H1 (cell line): Measurements from ENCODE around the gene LCA5. TPM values are rescaled to one million over a fixed set of nuclear protein-coding genes. Genes with fewer than 3 reads are reported as not detected.

ENCODE experiments used
- CTCF ChIA-PET: fragments of 300-600 bp; sonication (Branson Sonifier 250); formaldehyde crosslinking; loops from one replicate; lab custom pipeline; 2021; ENCODE audit not compliant: partially characterized antibody; lab: Charles Lee
- POLR2A ChIA-PET: fragments of 300-600 bp; sonication (Branson Sonifier 250); formaldehyde crosslinking; loops from one replicate; lab custom pipeline; 2021; ENCODE audit warnings: inconsistent platforms; ENCODE audit not compliant: partially characterized antibody; lab: Charles Lee
- DNase-seq, 2 experiments: peaks; one replicate each; pipeline versions ENCODE4 v3.0.0 to v3.0.0-alpha.2; 2010 to 2022; ENCODE audit warnings: low spot score in 2 of 2, low read depth in 1 of 2, mixed read lengths in 1 of 2
- FAIRE-seq: peaks from 2 replicates; lab custom pipeline; 2011; peaks lifted over from hg19 to GRCh38; lab: Jason Lieb, UNC
- H2AFZ ChIP-seq: 2 replicates; pipeline ENCODE4 v1.8.1; 2012; ENCODE audit warnings: low read length, inconsistent platforms
- H2AK5ac ChIP-seq: 2 replicates; pipeline ENCODE4 v1.6.1; 2013; ENCODE audit warnings: low read depth, low read length
- H2BK120ac ChIP-seq: replicated peaks from 2 replicates; pipeline ENCODE3; 2013; ENCODE audit warnings: low read depth, low read length, inconsistent platforms
- H2BK12ac ChIP-seq: 2 replicates; pipeline ENCODE4 v1.6.1; 2013; ENCODE audit warnings: low read depth, low read length
- H2BK15ac ChIP-seq: 2 replicates; pipeline ENCODE4 v1.6.1; 2013; ENCODE audit warnings: low read length
- H2BK20ac ChIP-seq: 2 replicates; pipeline ENCODE4 v1.6.1; 2013; ENCODE audit warnings: low read length
- H2BK5ac ChIP-seq: 2 replicates; pipeline ENCODE4 v1.6.1; 2013; ENCODE audit warnings: low read depth, low read length
- H3K14ac ChIP-seq: 2 replicates; pipeline ENCODE4 v1.6.1; 2013; ENCODE audit warnings: inconsistent platforms; ENCODE audit not compliant: insufficient read length
- H3K18ac ChIP-seq: 2 replicates; pipeline ENCODE4 v1.6.1; 2013; ENCODE audit warnings: low read length; ENCODE audit errors: extremely low read depth
- H3K23ac ChIP-seq: 2 replicates; pipeline ENCODE4 v1.6.1; 2013; ENCODE audit warnings: inconsistent platforms; ENCODE audit not compliant: insufficient read length
- H3K23me2 ChIP-seq: 2 replicates; pipeline ENCODE4 v1.6.1; 2013; ENCODE audit warnings: low read depth, low read length
- H3K27ac ChIP-seq: 2 replicates; pipeline ENCODE4 v1.6.1; 2011; ENCODE audit warnings: low read depth, low read length, inconsistent platforms
- H3K27me3 ChIP-seq, 4 experiments: replicated peaks in 1 of 4; 1 replicate in 1 of 4; 2 replicates in 3 of 4; pipeline versions ENCODE4 v1.6.1 to v1.8.1; 2011 to 2013; ENCODE audit warnings: low read length in 3 of 4, mild to moderate bottlenecking in 3 of 4, inconsistent platforms in 2 of 4, mixed read lengths in 2 of 4, moderate library complexity in 1 of 4; ENCODE audit not compliant: control insufficient read depth in 3 of 4, insufficient read depth in 3 of 4; ENCODE audit errors: extremely low read depth in 1 of 4
- H3K36me3 ChIP-seq, 4 experiments: 2 replicates each; pipeline versions ENCODE4 v1.6.1 to v1.8.1; 2011 to 2013; ENCODE audit warnings: mild to moderate bottlenecking in 4 of 4, low read length in 3 of 4, moderate library complexity in 2 of 4, control low read depth in 1 of 4, inconsistent platforms in 1 of 4; ENCODE audit not compliant: insufficient read depth in 4 of 4, control insufficient read depth in 2 of 4
- H3K4ac ChIP-seq: replicated peaks from 2 replicates; pipeline ENCODE3; 2013; ENCODE audit warnings: low read length, low read depth, mixed read lengths, inconsistent platforms; ENCODE audit not compliant: insufficient read length
- H3K4me1 ChIP-seq, 4 experiments: replicated peaks in 1 of 4; 1 replicate in 1 of 4; 2 replicates in 3 of 4; pipeline versions ENCODE4 v1.6.1 to v1.8.1; 2011 to 2013; ENCODE audit warnings: low read length in 3 of 4, inconsistent platforms in 2 of 4, mixed read lengths in 1 of 4; ENCODE audit not compliant: insufficient read depth in 4 of 4, control insufficient read depth in 3 of 4
- H3K4me2 ChIP-seq, 2 experiments: 2 replicates each; pipeline versions ENCODE4 v1.6.1 to v1.8.1; 2011 to 2013; ENCODE audit warnings: low read depth in 2 of 2, low read length in 2 of 2, control low read depth in 1 of 2, inconsistent platforms in 1 of 2, mild to moderate bottlenecking in 1 of 2; ENCODE audit not compliant: insufficient read depth in 1 of 2
- H3K4me3 ChIP-seq, 4 experiments: fragments of 200-600, 300-600 bp in 1 of 4; sonication (generic), shearing (Covaris generic), sonication (Bioruptor Twin) in 1 of 4; 2 replicates each; pipeline versions ENCODE4 v1.5.1 to v1.8.1; 2011 to 2016; ENCODE audit warnings: low read length in 4 of 4, low read depth in 3 of 4, control low read depth in 2 of 4, inconsistent platforms in 2 of 4, mild to moderate bottlenecking in 2 of 4, mixed read lengths in 1 of 4, moderate library complexity in 1 of 4; ENCODE audit not compliant: insufficient read depth in 2 of 4; ENCODE audit errors: extremely low read depth in 1 of 4
- H3K56ac ChIP-seq: replicated peaks from 2 replicates; pipeline ENCODE3; 2013; ENCODE audit warnings: low read depth, mild to moderate bottlenecking, mixed read lengths, low read length, inconsistent platforms; ENCODE audit not compliant: insufficient read length
- H3K79me1 ChIP-seq: 2 replicates; pipeline ENCODE4 v1.6.1; 2013; ENCODE audit warnings: low read depth, low read length, control low read depth
- H3K79me2 ChIP-seq, 2 experiments: 2 replicates each; pipeline versions ENCODE4 v1.6.1 to v1.8.1; 2012 to 2013; ENCODE audit warnings: low read length in 2 of 2, mild to moderate bottlenecking in 2 of 2, inconsistent platforms in 1 of 2; ENCODE audit not compliant: insufficient read depth in 2 of 2, control insufficient read depth in 1 of 2
- H3K9ac ChIP-seq, 4 experiments: replicated peaks in 1 of 4; 1 replicate in 1 of 4; 2 replicates in 3 of 4; pipeline versions ENCODE4 v1.6.1 to v1.8.1; 2011 to 2013; ENCODE audit warnings: low read depth in 3 of 4, low read length in 3 of 4, control low read depth in 2 of 4, mild to moderate bottlenecking in 2 of 4, moderate library complexity in 2 of 4, inconsistent platforms in 1 of 4; ENCODE audit errors: extremely low read depth in 1 of 4
- H3K9me3 ChIP-seq, 2 experiments: 2 replicates each; pipeline versions ENCODE4 v1.6.1 to v1.8.1; 2012 to 2013; ENCODE audit warnings: mild to moderate bottlenecking in 2 of 2, moderate library complexity in 2 of 2, control low read depth in 1 of 2, inconsistent platforms in 1 of 2, low read depth in 1 of 2, low read length in 1 of 2, mixed read lengths in 1 of 2; ENCODE audit not compliant: insufficient read depth in 2 of 2
- H4K20me1 ChIP-seq, 2 experiments: replicated peaks in 1 of 2; 2 replicates each; pipeline versions ENCODE3 to v1.8.1; 2011 to 2013; ENCODE audit warnings: inconsistent platforms in 2 of 2, low read length in 2 of 2, mild to moderate bottlenecking in 1 of 2; ENCODE audit not compliant: insufficient read depth in 2 of 2, control insufficient read depth in 1 of 2
- H4K5ac ChIP-seq: 2 replicates; pipeline ENCODE4 v1.6.1; 2013; ENCODE audit warnings: low read length, low read depth, mixed read lengths, inconsistent platforms; ENCODE audit not compliant: insufficient read length
- H4K8ac ChIP-seq: 2 replicates; pipeline ENCODE4 v1.8.0; 2013; ENCODE audit warnings: mild to moderate bottlenecking, moderate library complexity, low read length, inconsistent platforms; ENCODE audit not compliant: insufficient read depth; ENCODE audit errors: extremely low read depth
- H4K91ac ChIP-seq: replicated peaks from 2 replicates; pipeline ENCODE3; 2013; ENCODE audit warnings: low read length, mixed read lengths, inconsistent platforms; ENCODE audit not compliant: insufficient read length
- BRCA1 ChIP-seq: IDR thresholded peaks from 2 replicates; pipeline ENCODE4 v1.6.1; 2012; ENCODE audit warnings: low read depth, low read length, improper control_type of control experiment
- CEBPB ChIP-seq: IDR thresholded peaks from 2 replicates; pipeline ENCODE4 v1.6.1; 2012; ENCODE audit warnings: low read depth, low read length
- KDM5A ChIP-seq: fragments of 200-600 bp; IDR thresholded peaks from 2 replicates; pipeline ENCODE4 v1.7.1; 2012; ENCODE audit warnings: mild to moderate bottlenecking, low read length, inconsistent platforms, mixed read lengths
- POLR2A ChIP-seq, 2 experiments: IDR thresholded peaks; 1 replicate in 1 of 2; 2 replicates in 1 of 2; pipeline ENCODE4 v1.6.1; 2011; ENCODE audit warnings: low read depth in 2 of 2, low read length in 2 of 2, mild to moderate bottlenecking in 2 of 2; ENCODE audit errors: control extremely low read depth in 1 of 2
- POU5F1 ChIP-seq: IDR thresholded peaks from 2 replicates; pipeline ENCODE4 v1.6.1; 2011; ENCODE audit warnings: low read depth, mild to moderate bottlenecking, low read length, moderate library complexity
- WGBS, 2 experiments: shearing (Covaris generic) in 1 of 2; methylation state at CpG; one replicate each; pipeline versions ENCODE4 v1.1.6 to v1.1.7; 2013 to 2015; ENCODE audit warnings: low lambda C conversion rate in 2 of 2, mixed read lengths in 2 of 2, inconsistent platforms in 1 of 2, low coverage in 1 of 2, missing lambda C conversion rate in 1 of 2; ENCODE audit not compliant: insufficient replicate concordance in 2 of 2, insufficient coverage in 1 of 2, insufficient read length in 1 of 2; ENCODE audit errors: extremely low coverage in 1 of 2, missing lambda C conversion rate in 1 of 2; 5-methylcytosine and 5-hydroxymethylcytosine counted together
- polyA plus RNA-seq, 7 experiments: library from polyadenylated mRNA; depleted of rRNA in 3 of 7; stranded (reverse) in 5 of 7; unstranded in 2 of 7; fragments of >200 nt in 5 of 7; fragments of 200-250 nt in 2 of 7; gene quantifications; 1 replicate in 5 of 7; 2 replicates in 1 of 7; 4 replicates in 1 of 7; pipeline versions ENCODE4 v1.2.1 to v1.2.3, GENCODE V29; 2011 to 2013; ENCODE audit warnings: missing spikeins in 2 of 7, mixed read lengths in 2 of 7
- total RNA-seq: library from RNA; stranded (reverse); fragmentation: NEBNext Ultra II Directional; extraction: Animal tissue kit (Norgen Biotek cat#: 25700); gene quantifications from 2 replicates; pipeline ENCODE4 v1.2.1, GENCODE V29; 2021

LCA5 gene
- total and polyA plus RNA-seq, 2 of the 8 experiments (the other 6 are each of a cell fraction or from before 2014, with no cell fraction given) = 0.44 to 3.6 TPM

- POLR2A ChIA-PET = interaction anchor here (0.7 to 0.8 kb wide), 2 partner anchors 17 to 148 kb away, joined by 3 to 4 read pairs; no protein-coding TSS in a partner anchor
- no peak overlapping the region for H4K91ac ChIP-seq
- no peak overlapping the region for H2BK120ac ChIP-seq
- no peaks in the 10 kb centered on the region for H4K20me1 ChIP-seq
- no peak overlapping the region for H4K8ac ChIP-seq
- H3K36me3 ChIP-seq = no peaks in the 10 kb centered on the region
- no peak overlapping the region for H2AK5ac ChIP-seq
- H3K4me3 ChIP-seq = no peak overlapping the region
- WGBS, 2 experiments = 92% methylated on average over 1 of the region's 1 CpG; no CpG with 5 or more reads in 1 of the 2 experiments
- H3K4me1 ChIP-seq = peaks cover 0 to 3% (median 1%) of the 10 kb centered on the region in 4 experiments; a peak in 3 of 7 replicates
- no peaks in the 10 kb centered on the region; a peak in 1 of 4 replicates for H3K79me2 ChIP-seq
- no peak for DNase-seq
- no peak overlapping the region for H3K4ac ChIP-seq
- H2AFZ ChIP-seq = no peak overlapping the region
- no peak overlapping the region for H2BK12ac ChIP-seq
- no peak overlapping the region for H3K14ac ChIP-seq
- CTCF ChIA-PET = interaction anchor here (0.9 to 1.4 kb wide), 3 partner anchors 10 to 145 kb away, joined by 3 to 4 read pairs (median 3); partner anchors contain the start of gene LCA5
- H3K56ac ChIP-seq = no peak overlapping the region
- no peak overlapping the region for H2BK20ac ChIP-seq
- H4K5ac ChIP-seq = no peak overlapping the region
- no peak overlapping the region for H2BK5ac ChIP-seq
- H3K27ac ChIP-seq = no peak overlapping the region
- H3K23ac ChIP-seq = no peak overlapping the region
- H3K9me3 ChIP-seq = no peaks in the 10 kb centered on the region
- no peaks in the 10 kb centered on the region for H3K27me3 ChIP-seq
- H3K9ac ChIP-seq = no peak overlapping the region
- no peak overlapping the region for H2BK15ac ChIP-seq
- FAIRE-seq = no peak
- H3K4me2 ChIP-seq = no peak overlapping the region
- no peaks in the 10 kb centered on the region for H3K23me2 ChIP-seq
- H3K79me1 ChIP-seq = no peaks in the 10 kb centered on the region
- H3K18ac ChIP-seq = no peak overlapping the region
- TF ChIP-seq CEBPB = no peak
- TF ChIP-seq POLR2A (IDR thresholded peaks at IDR 0.05; ENCODE audit: control extremely low read depth in 1 of 2, low read depth in 2 of 2, low read length in 2 of 2) = no peak
- no peak for TF ChIP-seq BRCA1
- no peak for TF ChIP-seq KDM5A
- TF ChIP-seq POU5F1 = no peak
These were observed 10.3 kb downstream of the LCA5 start for GRCh38 chr6:79526897-79527296.
